ENCODE measurements around the gene DMGDH. TPM values are rescaled to one million over a fixed set of nuclear protein-coding genes. Genes with fewer than 3 reads are reported as not detected.

Gene DMGDH
- total RNA-seq, 1 donor from 2014 or later: 0.36 TPM

GRCh38 chr5:79074641-79075040 is 5.2 kb upstream of the DMGDH start:
- no peak for DNase-seq (ENCODE audit: low spot score)
- no peak overlapping the region for H3K4me3 Mint-ChIP-seq (ENCODE audit: unreplicated experiment)
- no peak for TF ChIP-seq CTCF (IDR thresholded peaks at IDR 0.05; ENCODE audit: unreplicated experiment)
- peaks cover 5% of the 10 kb centered on the region for H3K4me1 Mint-ChIP-seq (ENCODE audit: unreplicated experiment)
- no peaks in the 10 kb centered on the region for H3K9me3 Mint-ChIP-seq (ENCODE audit: unreplicated experiment)
- no peaks in the 10 kb centered on the region for H3K27me3 Mint-ChIP-seq (ENCODE audit: unreplicated experiment)
- no peaks in the 10 kb centered on the region for H3K36me3 Mint-ChIP-seq (ENCODE audit: low read depth, unreplicated experiment)
- H3K27ac Mint-ChIP-seq (ENCODE audit: unreplicated experiment): no peak overlapping the region

- Mint-ChIP-seq H3K27me3 (ENCODE audit: unreplicated experiment) (no peaks in the 10 kb centered on the region), H3K9me3 (ENCODE audit: unreplicated experiment) (no peaks in the 10 kb centered on the region), H3K27ac (ENCODE audit: unreplicated experiment) (no peak overlapping the region), H3K36me3 (ENCODE audit: low read depth, unreplicated experiment) (no peaks in the 10 kb centered on the region), H3K4me3 (ENCODE audit: unreplicated experiment) (no peak overlapping the region), H3K4me1 (ENCODE audit: unreplicated experiment) (no peaks in the 10 kb centered on the region)
- no peak for TF ChIP-seq CTCF (IDR thresholded peaks at IDR 0.05; ENCODE audit: unreplicated experiment)
- DNase-seq (ENCODE audit: low spot score): no peak
Observed at GRCh38 chr5:79070350-79070667, 835 bp upstream of the DMGDH start.

- no peaks in the 10 kb centered on the region for H3K36me3 Mint-ChIP-seq (ENCODE audit: low read depth, unreplicated experiment)
- H3K9me3 Mint-ChIP-seq (ENCODE audit: unreplicated experiment): no peaks in the 10 kb centered on the region
- no peak overlapping the region for H3K27ac Mint-ChIP-seq (ENCODE audit: unreplicated experiment)
- H3K4me1 Mint-ChIP-seq (ENCODE audit: unreplicated experiment): no peaks in the 10 kb centered on the region
- H3K27me3 Mint-ChIP-seq (ENCODE audit: unreplicated experiment): peaks cover 1% of the 10 kb centered on the region
- TF ChIP-seq CTCF (IDR thresholded peaks at IDR 0.05; ENCODE audit: unreplicated experiment): no peak
- DNase-seq (ENCODE audit: low spot score): no peak
- no peak overlapping the region for H3K4me3 Mint-ChIP-seq (ENCODE audit: unreplicated experiment)
Observed at GRCh38 chr5:79062436-79062835, 7.0 kb downstream of the DMGDH start.

- Mint-ChIP-seq H3K4me3 (ENCODE audit: unreplicated experiment) (no peak overlapping the region), H3K4me1 (ENCODE audit: unreplicated experiment) (no peaks in the 10 kb centered on the region), H3K27ac (ENCODE audit: unreplicated experiment) (no peak overlapping the region), H3K36me3 (ENCODE audit: low read depth, unreplicated experiment) (no peaks in the 10 kb centered on the region), H3K27me3 (ENCODE audit: unreplicated experiment) (peaks cover 1% of the 10 kb centered on the region), H3K9me3 (ENCODE audit: unreplicated experiment) (no peaks in the 10 kb centered on the region)
- no peak for DNase-seq (ENCODE audit: low spot score)
- TF ChIP-seq CTCF (IDR thresholded peaks at IDR 0.05; ENCODE audit: unreplicated experiment): no peak
Observed at GRCh38 chr5:79059674-79060073, 9.8 kb downstream of the DMGDH start.

- H3K4me3 Mint-ChIP-seq (ENCODE audit: unreplicated experiment): no peak overlapping the region
- TF ChIP-seq CTCF (IDR thresholded peaks at IDR 0.05; ENCODE audit: unreplicated experiment): no peak
- H3K27me3 Mint-ChIP-seq (ENCODE audit: unreplicated experiment): no peaks in the 10 kb centered on the region
- no peaks in the 10 kb centered on the region for H3K4me1 Mint-ChIP-seq (ENCODE audit: unreplicated experiment)
- no peaks in the 10 kb centered on the region for H3K9me3 Mint-ChIP-seq (ENCODE audit: unreplicated experiment)
- DNase-seq (ENCODE audit: low spot score): no peak
- H3K36me3 Mint-ChIP-seq (ENCODE audit: low read depth, unreplicated experiment): no peaks in the 10 kb centered on the region
- no peak overlapping the region for H3K27ac Mint-ChIP-seq (ENCODE audit: unreplicated experiment)
Observed at GRCh38 chr5:79056847-79057246, 12.6 kb downstream of the DMGDH start.

Measured in endothelial cell (in vitro differentiated cells).